Lung (tissue), 12 donors: Measurements from ENCODE around the gene EID1. TPM values are rescaled to one million over a fixed set of nuclear protein-coding genes. Genes with fewer than 3 reads are reported as not detected.

Experiments used
- ATAC-seq: fragments of 200-7000 bp; cut with Tn5 transposase; one replicate; pipeline ENCODE4 v1.9.1; 2020; ENCODE audit warnings: moderate number of reproducible peaks; ENCODE audit not compliant: insufficient read depth, low FRiP score
- DNase-seq, 3 donors: peaks; one replicate each; pipeline ENCODE4 v3.0.0-alpha.2; 2013 to 2017
- H3K27ac ChIP-seq, 2 donors: one replicate each; pipeline ENCODE4 v1.5.1; 2013; ENCODE audit warnings: mild to moderate bottlenecking in 2 of 2, moderate library complexity in 2 of 2, control low read depth in 1 of 2, inconsistent platforms in 1 of 2, low read depth in 1 of 2, low read length in 1 of 2
- H3K27me3 ChIP-seq, 3 donors: one replicate each; pipeline ENCODE4 v1.5.1; 2013; ENCODE audit warnings: low read length in 2 of 3; ENCODE audit not compliant: control insufficient read depth in 3 of 3, insufficient read depth in 3 of 3
- H3K36me3 ChIP-seq, 4 donors: one replicate each; pipeline ENCODE4 v1.5.1; 2013; ENCODE audit warnings: low read length in 4 of 4, mild to moderate bottlenecking in 1 of 4, moderate library complexity in 1 of 4; ENCODE audit not compliant: control insufficient read depth in 4 of 4, insufficient read depth in 4 of 4
- H3K4me1 ChIP-seq, 5 donors: one replicate each; pipeline ENCODE4 v1.5.1; 2013; ENCODE audit warnings: low read length in 5 of 5, mild to moderate bottlenecking in 2 of 5, moderate library complexity in 1 of 5; ENCODE audit not compliant: control insufficient read depth in 5 of 5, insufficient read depth in 5 of 5
- H3K4me3 ChIP-seq: one replicate; pipeline ENCODE4 v1.5.1; 2013; ENCODE audit warnings: mild to moderate bottlenecking, control low read depth, moderate library complexity
- H3K9ac ChIP-seq, 2 donors: one replicate each; pipeline ENCODE4 v1.5.1; 2013; ENCODE audit warnings: low read length in 2 of 2, control low read depth in 1 of 2; ENCODE audit not compliant: insufficient read depth in 1 of 2
- H3K9me3 ChIP-seq, 4 donors: one replicate each; pipeline ENCODE4 v1.5.1; 2013; ENCODE audit warnings: low read length in 3 of 4, mild to moderate bottlenecking in 1 of 4, moderate library complexity in 1 of 4; ENCODE audit not compliant: control insufficient read depth in 4 of 4, insufficient read depth in 3 of 4
- WGBS, 2 donors: extraction: QIAGEN DNeasy Blood & Tissue Kit; methylation state at CpG; one replicate each; pipeline ENCODE4 v1.1.7; 2013; 5-methylcytosine and 5-hydroxymethylcytosine counted together
- polyA plus RNA-seq, 2 donors: library from polyadenylated mRNA; stranded (reverse); fragments of 200-250 nt; gene quantifications; one replicate each; pipeline ENCODE4 v1.2.1, GENCODE V29; 2013
- total RNA-seq, 2 donors: library from RNA; depleted of rRNA in 1 of 2; stranded (reverse); fragments of >200 nt in 1 of 2; gene quantifications; one replicate each; pipeline ENCODE4 v1.2.1, GENCODE V29; 2014 to 2021
- TF ChIP-seq, protein P1 (sequence below): IDR thresholded peaks from 2 replicates; pipeline ENCODE4 v1.5.1; 2012; ENCODE audit warnings: mild to moderate bottlenecking; ENCODE audit errors: control extremely low read depth, extremely low read depth
- donor health status: control.
- donor health status: control.
- donor health status: Bipolar disorder and iron deficiency.
- donor health status: healthy.
- donor health status: DM: yes; HTN: yes; CAD: no.

The EID1 gene
- total and polyA plus RNA-seq, 4 donors, result 82.7 to 139 (median 86.6) TPM

DNA sequence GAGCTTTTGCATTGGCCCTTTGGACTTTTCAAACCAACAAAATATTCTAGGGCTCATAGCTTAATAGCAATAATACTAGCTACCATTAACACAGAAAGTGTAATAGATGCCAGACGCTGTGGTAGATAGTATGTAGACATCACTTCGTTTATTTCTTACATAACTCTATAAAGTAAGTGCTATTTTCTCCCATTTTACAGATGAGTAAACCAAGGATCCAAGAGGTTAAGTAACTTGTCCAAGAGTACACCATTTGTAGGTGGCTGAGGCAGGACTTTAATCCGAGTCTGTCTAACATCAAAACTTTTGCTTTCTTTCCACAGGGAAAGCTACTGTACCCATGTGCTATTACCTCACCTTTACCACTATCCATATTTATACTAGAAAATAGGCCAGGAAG is 12.0 kb downstream of the EID1 start:
- no peak for DNase-seq
- no peak overlapping the region for H3K4me3 ChIP-seq
- no peaks in the 10 kb centered on the region for H3K9me3 ChIP-seq
- H3K9ac ChIP-seq, result no peak overlapping the region
- H3K27me3 ChIP-seq, result no peaks in the 10 kb centered on the region
- WGBS, 2 donors, result 91% methylated on average over 3 of the region's 3 CpGs
- ATAC-seq, result no peak
- no peaks in the 10 kb centered on the region for H3K4me1 ChIP-seq
- H3K27ac ChIP-seq, result no peak overlapping the region
- TF ChIP-seq, protein P1, sequence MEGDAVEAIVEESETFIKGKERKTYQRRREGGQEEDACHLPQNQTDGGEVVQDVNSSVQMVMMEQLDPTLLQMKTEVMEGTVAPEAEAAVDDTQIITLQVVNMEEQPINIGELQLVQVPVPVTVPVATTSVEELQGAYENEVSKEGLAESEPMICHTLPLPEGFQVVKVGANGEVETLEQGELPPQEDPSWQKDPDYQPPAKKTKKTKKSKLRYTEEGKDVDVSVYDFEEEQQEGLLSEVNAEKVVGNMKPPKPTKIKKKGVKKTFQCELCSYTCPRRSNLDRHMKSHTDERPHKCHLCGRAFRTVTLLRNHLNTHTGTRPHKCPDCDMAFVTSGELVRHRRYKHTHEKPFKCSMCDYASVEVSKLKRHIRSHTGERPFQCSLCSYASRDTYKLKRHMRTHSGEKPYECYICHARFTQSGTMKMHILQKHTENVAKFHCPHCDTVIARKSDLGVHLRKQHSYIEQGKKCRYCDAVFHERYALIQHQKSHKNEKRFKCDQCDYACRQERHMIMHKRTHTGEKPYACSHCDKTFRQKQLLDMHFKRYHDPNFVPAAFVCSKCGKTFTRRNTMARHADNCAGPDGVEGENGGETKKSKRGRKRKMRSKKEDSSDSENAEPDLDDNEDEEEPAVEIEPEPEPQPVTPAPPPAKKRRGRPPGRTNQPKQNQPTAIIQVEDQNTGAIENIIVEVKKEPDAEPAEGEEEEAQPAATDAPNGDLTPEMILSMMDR, result no peak
- H3K36me3 ChIP-seq, result no peaks in the 10 kb centered on the region

DNA sequence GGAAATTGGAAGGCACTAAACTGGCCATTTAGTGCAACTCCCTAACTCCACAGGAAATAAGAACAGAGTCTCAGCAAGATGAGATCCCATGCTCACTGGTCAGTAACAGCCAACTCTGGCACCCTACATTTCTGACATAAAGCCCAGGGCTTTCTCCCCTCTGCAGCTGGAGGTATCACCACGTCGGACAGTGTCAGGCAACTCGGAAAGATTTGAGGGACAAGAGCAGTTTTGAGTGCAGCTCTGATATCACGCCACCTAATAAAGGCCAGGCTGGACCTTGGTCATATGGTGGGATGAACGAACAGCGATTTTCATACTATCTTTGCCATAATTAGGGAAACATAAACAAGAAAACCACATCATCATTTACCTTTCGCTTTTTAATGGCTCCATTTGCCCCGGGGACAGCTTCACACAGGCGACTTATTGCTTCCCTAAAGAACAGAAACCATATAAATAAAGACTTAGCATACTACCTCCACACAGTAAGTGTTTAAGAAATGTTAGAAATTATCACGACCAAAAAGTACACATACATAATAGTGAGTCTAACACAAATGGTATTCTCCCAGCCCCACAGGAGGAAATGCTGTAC is 12.5 kb downstream of the EID1 start:
- H3K36me3 ChIP-seq, result no peaks in the 10 kb centered on the region

DNA sequence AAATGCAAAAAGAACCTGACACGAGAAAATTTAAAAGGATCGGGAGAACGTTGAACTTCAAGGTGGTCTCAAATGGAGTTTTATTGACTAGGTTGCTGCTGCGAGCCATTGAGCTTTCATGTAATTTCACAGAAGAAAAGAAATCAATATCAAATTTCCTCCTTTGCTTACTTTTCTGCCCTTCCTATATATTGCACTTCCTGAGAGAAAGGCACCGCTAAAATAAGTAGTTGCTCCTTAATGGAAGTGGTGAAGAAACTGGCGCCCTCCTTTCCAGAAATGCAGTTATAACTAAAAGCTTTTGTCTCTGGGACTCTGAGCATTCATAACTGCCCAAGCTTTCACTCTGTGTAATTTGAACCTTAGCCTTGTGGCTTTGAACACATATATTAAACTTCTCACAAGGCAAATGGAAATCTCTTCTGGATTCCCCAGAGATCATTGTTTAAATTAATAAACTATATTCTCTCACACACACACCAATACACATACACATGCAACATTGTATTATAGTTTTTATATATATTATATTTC is 13.4 kb downstream of the EID1 start:
- Histone ChIP-seq H3K9ac (no peak overlapping the region), H3K4me1 (no peaks in the 10 kb centered on the region), H3K27ac (no peak overlapping the region), H3K27me3 (no peaks in the 10 kb centered on the region), H3K36me3 (no peaks in the 10 kb centered on the region), H3K4me3 (no peak overlapping the region), H3K9me3 (no peaks in the 10 kb centered on the region)
- DNase-seq, result no peak
- TF ChIP-seq, protein P1, result no peak
- 82 to 85% methylated on average over 6 of the region's 6 CpGs for WGBS, 2 donors
- no peak for ATAC-seq

More for the DNA sequence above, 12.5 kb downstream of the EID1 start:
- TF ChIP-seq, protein P1, result no peak
- Histone ChIP-seq H3K27ac (no peak overlapping the region), H3K9ac (no peak overlapping the region), H3K4me3 (no peak overlapping the region), H3K4me1 (no peaks in the 10 kb centered on the region), H3K9me3 (no peaks in the 10 kb centered on the region), H3K27me3 (no peaks in the 10 kb centered on the region)
- WGBS, 2 donors, result 82 to 89% methylated on average over 10 of the region's 10 CpGs
- no peak for ATAC-seq
- DNase-seq, result no peak

DNA sequence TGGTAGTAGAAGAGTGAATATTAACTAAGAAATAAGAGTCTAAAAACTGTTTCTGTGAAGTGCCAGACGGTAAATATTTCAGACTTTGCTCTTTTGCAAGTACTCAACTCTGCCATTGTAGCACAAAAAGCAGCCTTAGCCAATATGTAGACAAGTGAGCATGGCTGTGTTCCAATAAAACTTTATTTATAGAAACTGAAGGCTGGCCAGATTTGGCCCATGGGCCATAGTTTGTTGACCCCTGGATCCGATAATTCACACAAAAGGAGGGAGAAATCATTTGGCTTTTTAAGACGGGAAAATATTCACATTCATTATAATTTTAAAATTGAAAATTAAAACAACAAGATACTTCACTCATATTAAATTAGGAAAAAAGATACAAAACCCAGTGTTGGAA is 15.4 kb downstream of the EID1 start:
- no peak overlapping the region for H3K4me3 ChIP-seq
- no peak overlapping the region for H3K9ac ChIP-seq
- no peak overlapping the region for H3K27ac ChIP-seq
- H3K4me1 ChIP-seq, result peaks cover 0 to 17% (median 1%) of the 10 kb centered on the region in 5 donors
- no peaks in the 10 kb centered on the region for H3K36me3 ChIP-seq
- TF ChIP-seq, protein P1, result no peak
- no peak for DNase-seq
- H3K9me3 ChIP-seq, result no peaks in the 10 kb centered on the region
- H3K27me3 ChIP-seq, result no peaks in the 10 kb centered on the region
- WGBS, 2 donors, result 75 to 96% methylated on average over 3 of the region's 3 CpGs
- no peak for ATAC-seq
